NT2/D1 (cell line): ENCODE data around the gene MITF.

Experiments used
- SUZ12 ChIP-seq: IDR thresholded peaks from 2 replicates; pipeline ENCODE4 v1.6.1; 2011; ENCODE audit not compliant: insufficient read length, insufficient read depth; ENCODE audit errors: extremely low read depth
- YY1 ChIP-seq: IDR thresholded peaks from 2 replicates; pipeline ENCODE4 v1.6.1; 2011; ENCODE audit not compliant: insufficient read length, insufficient read depth
- ZNF274 ChIP-seq: IDR thresholded peaks from 2 replicates; pipeline ENCODE4 v1.6.1; 2011; ENCODE audit warnings: mild to moderate bottlenecking, low read depth, low read length

DNA sequence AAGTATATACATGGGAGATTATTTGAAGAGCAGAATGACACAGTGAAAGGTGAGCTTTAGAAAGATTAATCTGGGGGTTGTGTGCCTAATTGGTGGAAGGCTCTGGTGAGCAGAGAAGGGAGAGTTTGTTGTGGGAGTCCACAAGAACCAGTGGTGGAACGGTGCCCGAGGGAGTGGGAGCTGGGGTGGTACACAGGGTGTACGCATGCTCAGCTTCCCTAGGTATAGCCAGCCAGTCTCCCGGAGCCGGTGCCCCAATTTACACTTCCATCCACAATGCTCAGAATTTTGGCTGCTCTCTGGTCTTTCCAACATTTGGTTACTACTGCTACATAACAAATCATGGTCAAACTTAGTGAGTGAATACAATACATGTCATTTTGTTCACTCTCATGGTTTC lies 92.5 kb downstream of the MITF start:
- no peak for TF ChIP-seq YY1
- no peak for TF ChIP-seq SUZ12
- TF ChIP-seq ZNF274: no peak
